HepG2 (cell line): ENCODE results near the gene ABCB4. TPM values are rescaled to one million over a fixed set of nuclear protein-coding genes. Genes with fewer than 3 reads are reported as not detected.

Experiments
- FLYWCH1 ChIP-seq: sonication (generic); formaldehyde crosslinking; IDR thresholded peaks from 2 replicates; pipeline ENCODE4 v1.8.1; 2023; ENCODE audit warnings: mild to moderate bottlenecking, missing genetic modification reagents
- GATA4 ChIP-seq: sonication (generic); IDR thresholded peaks from 2 replicates; pipeline ENCODE4 v1.6.1; 2016; ENCODE audit warnings: antibody characterized with exemption, low read depth, borderline replicate concordance
- NFRKB ChIP-seq: fragments of 450-650 bp; IDR thresholded peaks from 2 replicates; pipeline ENCODE4 v1.6.1; 2017
- NR2F6 ChIP-seq, 2 experiments: IDR thresholded peaks; 2 replicates each; pipeline ENCODE4 v1.6.1; 2016; ENCODE audit warnings: antibody characterized with exemption in 1 of 2, mild to moderate bottlenecking in 1 of 2
- PAX8 ChIP-seq: sonication (generic); formaldehyde crosslinking; IDR thresholded peaks from 2 replicates; pipeline ENCODE4 v1.8.0; 2022; ENCODE audit warnings: mild to moderate bottlenecking, missing genetic modification reagents, borderline replicate concordance
- REL ChIP-seq: sonication (generic); formaldehyde crosslinking; conservative IDR thresholded peaks from 2 replicates; pipeline ENCODE4 v1.8.0; 2022; ENCODE audit warnings: mild to moderate bottlenecking, missing genetic modification reagents, moderate library complexity
- SMAD9 ChIP-seq: sonication (generic); formaldehyde crosslinking; IDR thresholded peaks from 2 replicates; pipeline ENCODE4 v1.5.1; 2020; ENCODE audit warnings: mild to moderate bottlenecking, missing genetic modification reagents
- ZC3H4 ChIP-seq: sonication (generic); formaldehyde crosslinking; IDR thresholded peaks from 2 replicates; pipeline ENCODE4 v1.4.0; 2020; ENCODE audit warnings: missing genetic modification reagents, borderline replicate concordance
- ZNF292 ChIP-seq: sonication (generic); formaldehyde crosslinking; IDR thresholded peaks from 2 replicates; pipeline ENCODE4 v1.8.1; 2022; ENCODE audit warnings: mild to moderate bottlenecking, low read depth, missing genetic modification reagents, borderline replicate concordance
- ZNF530 ChIP-seq: sonication (generic); formaldehyde crosslinking; IDR thresholded peaks from 2 replicates; pipeline ENCODE4 v1.5.0; 2020; ENCODE audit warnings: low read depth, mild to moderate bottlenecking, missing genetic modification reagents
- ZNF549 ChIP-seq: sonication (generic); formaldehyde crosslinking; IDR thresholded peaks from 2 replicates; pipeline ENCODE4 v1.5.0; 2020; ENCODE audit warnings: missing genetic modification reagents
- ZNF557 ChIP-seq: sonication (generic); formaldehyde crosslinking; IDR thresholded peaks from 2 replicates; pipeline ENCODE4 v1.4.0; 2020; ENCODE audit warnings: missing genetic modification reagents
- ZNF570 ChIP-seq: sonication (generic); formaldehyde crosslinking; IDR thresholded peaks from 2 replicates; pipeline ENCODE4 v1.4.0; 2020; ENCODE audit warnings: mild to moderate bottlenecking, missing genetic modification reagents, borderline replicate concordance
- ZNF670 ChIP-seq: sonication (generic); formaldehyde crosslinking; IDR thresholded peaks from 2 replicates; pipeline ENCODE4 v1.8.0; 2022; ENCODE audit warnings: mild to moderate bottlenecking, missing genetic modification reagents, borderline replicate concordance
- ZSCAN12 ChIP-seq: sonication (generic); formaldehyde crosslinking; IDR thresholded peaks from 2 replicates; pipeline ENCODE4 v1.9.0; 2021; ENCODE audit warnings: mild to moderate bottlenecking, missing genetic modification reagents
- polyA plus RNA-seq, 8 experiments: library from polyadenylated mRNA; depleted of rRNA in 3 of 8; stranded (reverse) in 7 of 8; unstranded in 1 of 8; fragments of >200 nt; fragmentation: Illumina TruSeq in 4 of 8; extraction: Trizol in 4 of 8; gene quantifications; 2 replicates each; pipeline versions ENCODE4 v1.2.1 to v1.2.3, GENCODE V29; 2011 to 2016; ENCODE audit warnings: low read depth in 4 of 8, missing spikeins in 1 of 8, mixed read lengths in 1 of 8; ENCODE audit not compliant: insufficient read depth in 1 of 8
- total RNA-seq, 5 experiments: library from RNA; depleted of rRNA; stranded (reverse); fragments of >200 nt; fragmentation: Illumina TruSeq; extraction: Trizol; gene quantifications; 2 replicates each; pipeline ENCODE4 v1.2.3, GENCODE V29; 2016; ENCODE audit warnings: low read depth in 1 of 5
- TF ChIP-seq, protein P1 (sequence below): sonication (generic); formaldehyde crosslinking; IDR thresholded peaks from 2 replicates; pipeline ENCODE4 v1.8.1; 2023; ENCODE audit warnings: missing genetic modification reagents, inconsistent platforms, borderline replicate concordance
- TF ChIP-seq, protein P2 (sequence below): sonication (generic); formaldehyde crosslinking; IDR thresholded peaks from 2 replicates; pipeline ENCODE4 v1.4.0; 2020; ENCODE audit warnings: missing genetic modification reagents
- TF ChIP-seq, protein P3 (sequence below): sonication (generic); formaldehyde crosslinking; IDR thresholded peaks from 2 replicates; pipeline ENCODE4 v1.4.0; 2020; ENCODE audit warnings: missing genetic modification reagents, borderline replicate concordance
- TF ChIP-seq, protein P4 (sequence below): sonication (generic); formaldehyde crosslinking; IDR thresholded peaks from 2 replicates; pipeline ENCODE4 v1.5.1; 2020; ENCODE audit warnings: missing genetic modification reagents, mild to moderate bottlenecking, borderline replicate concordance

ABCB4 gene
- total and polyA plus RNA-seq, 2 of the 13 experiments (the other 11 are each of a cell fraction or from before 2014, with no cell fraction given), result 18.0 to 32.4 TPM

DNA sequence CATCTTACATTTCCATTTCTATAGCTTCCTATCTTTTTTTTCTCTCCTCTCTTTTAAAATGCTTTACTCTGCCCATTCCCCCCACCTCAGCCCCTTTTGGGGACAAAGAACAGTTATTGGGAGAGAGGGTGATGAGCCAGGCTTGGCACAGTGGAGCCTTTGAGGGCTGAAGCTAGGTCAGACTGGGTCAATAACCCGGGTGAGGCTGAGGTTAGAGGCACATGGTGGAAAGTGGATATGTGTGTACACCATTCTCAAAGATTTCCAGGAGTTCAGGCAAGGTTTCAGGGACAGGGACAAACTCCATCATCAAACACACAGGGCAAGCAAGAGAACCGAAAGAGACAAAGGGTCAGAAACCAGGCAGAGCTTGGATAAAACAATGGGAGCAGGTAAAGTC is 11.5 kb downstream of the ABCB4 start (continued):
- TF ChIP-seq ZNF549 (CRISPR knock-in tag) (no peak), ZNF557 (CRISPR knock-in tag) (no peak), ZNF292 (CRISPR knock-in tag) (peak; percentile 65; the same call in 1 of the 2 replicates), NR2F6 (IDR thresholded peaks at IDR 0.05) (peak; percentile 80), NR2F6 (CRISPR knock-in tag; IDR thresholded peaks at IDR 0.05) (peak; percentile 92), GATA4 (no peak), NFRKB (no peak), FLYWCH1 (CRISPR knock-in tag) (no peak), ZC3H4 (no peak), ZNF530 (CRISPR knock-in tag) (no peak), SMAD9 (CRISPR knock-in tag) (no peak), PAX8 (CRISPR knock-in tag) (no peak), ZNF570 (no peak), REL (CRISPR knock-in tag) (no peak), ZSCAN12 (CRISPR knock-in tag) (no peak), ZNF670 (CRISPR knock-in tag) (no peak)
- TF ChIP-seq, protein P1, sequence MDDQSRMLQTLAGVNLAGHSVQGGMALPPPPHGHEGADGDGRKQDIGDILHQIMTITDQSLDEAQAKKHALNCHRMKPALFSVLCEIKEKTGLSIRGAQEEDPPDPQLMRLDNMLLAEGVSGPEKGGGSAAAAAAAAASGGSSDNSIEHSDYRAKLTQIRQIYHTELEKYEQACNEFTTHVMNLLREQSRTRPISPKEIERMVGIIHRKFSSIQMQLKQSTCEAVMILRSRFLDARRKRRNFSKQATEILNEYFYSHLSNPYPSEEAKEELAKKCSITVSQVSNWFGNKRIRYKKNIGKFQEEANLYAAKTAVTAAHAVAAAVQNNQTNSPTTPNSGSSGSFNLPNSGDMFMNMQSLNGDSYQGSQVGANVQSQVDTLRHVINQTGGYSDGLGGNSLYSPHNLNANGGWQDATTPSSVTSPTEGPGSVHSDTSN (CRISPR knock-in tag), result no peak
- TF ChIP-seq, protein P2, sequence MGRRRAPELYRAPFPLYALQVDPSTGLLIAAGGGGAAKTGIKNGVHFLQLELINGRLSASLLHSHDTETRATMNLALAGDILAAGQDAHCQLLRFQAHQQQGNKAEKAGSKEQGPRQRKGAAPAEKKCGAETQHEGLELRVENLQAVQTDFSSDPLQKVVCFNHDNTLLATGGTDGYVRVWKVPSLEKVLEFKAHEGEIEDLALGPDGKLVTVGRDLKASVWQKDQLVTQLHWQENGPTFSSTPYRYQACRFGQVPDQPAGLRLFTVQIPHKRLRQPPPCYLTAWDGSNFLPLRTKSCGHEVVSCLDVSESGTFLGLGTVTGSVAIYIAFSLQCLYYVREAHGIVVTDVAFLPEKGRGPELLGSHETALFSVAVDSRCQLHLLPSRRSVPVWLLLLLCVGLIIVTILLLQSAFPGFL (CRISPR knock-in tag), result no peak
- TF ChIP-seq, protein P3, sequence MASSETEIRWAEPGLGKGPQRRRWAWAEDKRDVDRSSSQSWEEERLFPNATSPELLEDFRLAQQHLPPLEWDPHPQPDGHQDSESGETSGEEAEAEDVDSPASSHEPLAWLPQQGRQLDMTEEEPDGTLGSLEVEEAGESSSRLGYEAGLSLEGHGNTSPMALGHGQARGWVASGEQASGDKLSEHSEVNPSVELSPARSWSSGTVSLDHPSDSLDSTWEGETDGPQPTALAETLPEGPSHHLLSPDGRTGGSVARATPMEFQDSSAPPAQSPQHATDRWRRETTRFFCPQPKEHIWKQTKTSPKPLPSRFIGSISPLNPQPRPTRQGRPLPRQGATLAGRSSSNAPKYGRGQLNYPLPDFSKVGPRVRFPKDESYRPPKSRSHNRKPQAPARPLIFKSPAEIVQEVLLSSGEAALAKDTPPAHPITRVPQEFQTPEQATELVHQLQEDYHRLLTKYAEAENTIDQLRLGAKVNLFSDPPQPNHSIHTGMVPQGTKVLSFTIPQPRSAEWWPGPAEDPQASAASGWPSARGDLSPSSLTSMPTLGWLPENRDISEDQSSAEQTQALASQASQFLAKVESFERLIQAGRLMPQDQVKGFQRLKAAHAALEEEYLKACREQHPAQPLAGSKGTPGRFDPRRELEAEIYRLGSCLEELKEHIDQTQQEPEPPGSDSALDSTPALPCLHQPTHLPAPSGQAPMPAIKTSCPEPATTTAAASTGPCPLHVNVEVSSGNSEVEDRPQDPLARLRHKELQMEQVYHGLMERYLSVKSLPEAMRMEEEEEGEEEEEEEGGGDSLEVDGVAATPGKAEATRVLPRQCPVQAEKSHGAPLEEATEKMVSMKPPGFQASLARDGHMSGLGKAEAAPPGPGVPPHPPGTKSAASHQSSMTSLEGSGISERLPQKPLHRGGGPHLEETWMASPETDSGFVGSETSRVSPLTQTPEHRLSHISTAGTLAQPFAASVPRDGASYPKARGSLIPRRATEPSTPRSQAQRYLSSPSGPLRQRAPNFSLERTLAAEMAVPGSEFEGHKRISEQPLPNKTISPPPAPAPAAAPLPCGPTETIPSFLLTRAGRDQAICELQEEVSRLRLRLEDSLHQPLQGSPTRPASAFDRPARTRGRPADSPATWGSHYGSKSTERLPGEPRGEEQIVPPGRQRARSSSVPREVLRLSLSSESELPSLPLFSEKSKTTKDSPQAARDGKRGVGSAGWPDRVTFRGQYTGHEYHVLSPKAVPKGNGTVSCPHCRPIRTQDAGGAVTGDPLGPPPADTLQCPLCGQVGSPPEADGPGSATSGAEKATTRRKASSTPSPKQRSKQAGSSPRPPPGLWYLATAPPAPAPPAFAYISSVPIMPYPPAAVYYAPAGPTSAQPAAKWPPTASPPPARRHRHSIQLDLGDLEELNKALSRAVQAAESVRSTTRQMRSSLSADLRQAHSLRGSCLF (CRISPR knock-in tag), result no peak
- TF ChIP-seq, protein P4, sequence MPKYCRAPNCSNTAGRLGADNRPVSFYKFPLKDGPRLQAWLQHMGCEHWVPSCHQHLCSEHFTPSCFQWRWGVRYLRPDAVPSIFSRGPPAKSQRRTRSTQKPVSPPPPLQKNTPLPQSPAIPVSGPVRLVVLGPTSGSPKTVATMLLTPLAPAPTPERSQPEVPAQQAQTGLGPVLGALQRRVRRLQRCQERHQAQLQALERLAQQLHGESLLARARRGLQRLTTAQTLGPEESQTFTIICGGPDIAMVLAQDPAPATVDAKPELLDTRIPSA, result no peak
